NOMO-1 treated with DMSO at 0.1 percent for 48 hours (cell line): ENCODE measurements around the gene MBD5.

Experiments
- DNase-seq: peaks from one replicate; lab custom pipeline; 2025; ENCODE audit not compliant: unreplicated experiment; lab: John Stamatoyannopoulos, UW

MBD5 gene

GRCh38 chr2:148022882-148023281 is 2.0 kb downstream of the MBD5 start:
- DNase-seq: no peak

GRCh38 chr2:148023861-148024260 is 3.0 kb downstream of the MBD5 start:
- no peak for DNase-seq

- no peak for DNase-seq
These were observed 5.7 kb downstream of the MBD5 start for GRCh38 chr2:148026573-148026972.

GRCh38 chr2:148027822-148028221 is 6.9 kb downstream of the MBD5 start:
- DNase-seq: no peak

- no peak for DNase-seq
These were observed 7.9 kb downstream of the MBD5 start for GRCh38 chr2:148028781-148029180.

- no peak for DNase-seq
These were observed 10.3 kb downstream of the MBD5 start for GRCh38 chr2:148031152-148031551.

GRCh38 chr2:148032215-148032614 is 11.3 kb downstream of the MBD5 start:
- no peak for DNase-seq

- DNase-seq: peak; percentile 13
These were observed 18.9 kb downstream of the MBD5 start for GRCh38 chr2:148039783-148040182.

GRCh38 chr2:148042219-148042618 is 21.3 kb downstream of the MBD5 start:
- DNase-seq: peak; percentile 90

GRCh38 chr2:148044322-148044721 is 23.4 kb downstream of the MBD5 start:
- DNase-seq: no peak

GRCh38 chr2:148046802-148047201 is 25.9 kb downstream of the MBD5 start:
- no peak for DNase-seq

GRCh38 chr2:148048475-148049221 is 27.8 kb downstream of the MBD5 start:
- no peak for DNase-seq

- DNase-seq: no peak
These were observed 28.4 kb downstream of the MBD5 start for GRCh38 chr2:148049284-148049683.

GRCh38 chr2:148052687-148053086 is 31.8 kb downstream of the MBD5 start:
- DNase-seq: no peak

- no peak for DNase-seq
These were observed 37.8 kb downstream of the MBD5 start for GRCh38 chr2:148058641-148059040.

- DNase-seq: no peak
These were observed 42.7 kb downstream of the MBD5 start for GRCh38 chr2:148063633-148064032.

- no peak for DNase-seq
These were observed 45.0 kb downstream of the MBD5 start for GRCh38 chr2:148065936-148066335.

GRCh38 chr2:148067801-148068200 is 46.9 kb downstream of the MBD5 start:
- no peak for DNase-seq

- no peak for DNase-seq
These were observed 50.5 kb downstream of the MBD5 start for GRCh38 chr2:148071351-148071750.

GRCh38 chr2:148096012-148096411 is 75.1 kb downstream of the MBD5 start:
- DNase-seq: no peak

GRCh38 chr2:148102641-148103040 is 81.8 kb downstream of the MBD5 start:
- DNase-seq: no peak

- no peak for DNase-seq
These were observed 83.1 kb downstream of the MBD5 start for GRCh38 chr2:148103946-148104345.

GRCh38 chr2:148106331-148106730 is 85.4 kb downstream of the MBD5 start:
- DNase-seq: no peak
